HG03280 (cell line): Measurements from ENCODE around the gene ANKRD63.

ENCODE experiments used
- ATAC-seq: cut with Tn5 transposase; IDR thresholded peaks from one replicate; pipeline ENCODE4 v1.9.1; 2021; ENCODE audit warnings: mild to moderate bottlenecking, moderate library complexity; ENCODE audit not compliant: unreplicated experiment

ANKRD63 gene

GRCh38 chr15:40295877-40296560 is 13.2 kb upstream of the ANKRD63 start:
- no peak for ATAC-seq

- no peak for ATAC-seq
Measured at GRCh38 chr15:40295297-40295696, 12.4 kb upstream of the ANKRD63 start.

- ATAC-seq = no peak
Measured at GRCh38 chr15:40293905-40294895, 11.3 kb upstream of the ANKRD63 start.

GRCh38 chr15:40293006-40293405 is 10.1 kb upstream of the ANKRD63 start:
- no peak for ATAC-seq

GRCh38 chr15:40292246-40292645 is 9.4 kb upstream of the ANKRD63 start:
- ATAC-seq = no peak

- no peak for ATAC-seq
Measured at GRCh38 chr15:40290918-40291574, 8.2 kb upstream of the ANKRD63 start.

- ATAC-seq = no peak
Measured at GRCh38 chr15:40290545-40290917, 7.7 kb upstream of the ANKRD63 start.

- ATAC-seq = no peak
Measured at GRCh38 chr15:40289140-40289775, 6.4 kb upstream of the ANKRD63 start.

- no peak for ATAC-seq
Measured at GRCh38 chr15:40287968-40288367, 5.1 kb upstream of the ANKRD63 start.

- ATAC-seq = no peak
Measured at GRCh38 chr15:40287505-40287904, 4.6 kb upstream of the ANKRD63 start.

GRCh38 chr15:40286794-40287193 is 3.9 kb upstream of the ANKRD63 start:
- ATAC-seq = no peak

- ATAC-seq = no peak
Measured at GRCh38 chr15:40286061-40286532, 3.2 kb upstream of the ANKRD63 start.

- ATAC-seq = no peak
Measured at GRCh38 chr15:40285554-40286011, 2.7 kb upstream of the ANKRD63 start.

GRCh38 chr15:40285151-40285550 is 2.3 kb upstream of the ANKRD63 start:
- no peak for ATAC-seq

- ATAC-seq = no peak
Measured at GRCh38 chr15:40283615-40284300, 894 bp upstream of the ANKRD63 start.

- no peak for ATAC-seq
Measured at GRCh38 chr15:40282147-40282868, 556 bp downstream of the ANKRD63 start.

- ATAC-seq = no peak
Measured at GRCh38 chr15:40281801-40282146, 1.1 kb downstream of the ANKRD63 start.

- ATAC-seq = no peak
Measured at GRCh38 chr15:40281057-40281800, 1.6 kb downstream of the ANKRD63 start.
